Measurements from ENCODE around the gene RYK. TPM values are rescaled to one million over a fixed set of nuclear protein-coding genes. Genes with fewer than 3 reads are reported as not detected.

Gene RYK
- total RNA-seq, 4 donors from 2014 or later = 78.2 to 120 (median 96.5) TPM

GRCh38 chr3:134260987-134261386, 10.3 kb upstream of the RYK start:
- DNase-seq (ENCODE audit: extremely low spot score) = no peak
- WGBS = 30% methylated on average over 1 of the region's 1 CpG
- H3K9me3 ChIP-seq = no peaks in the 10 kb centered on the region
- intact Hi-C loops (cut with DNase I) = no loop called here
- no peak overlapping the region for H3K27ac ChIP-seq (replicated peaks in 1 of 4)
- H3K36me3 ChIP-seq = no peaks in the 10 kb centered on the region
- no peaks in the 10 kb centered on the region for H3K4me1 ChIP-seq
- H3K27me3 ChIP-seq = no peaks in the 10 kb centered on the region
- no peak for TF ChIP-seq EP300 (IDR thresholded peaks at IDR 0.05)
- no peak for TF ChIP-seq CTCF (IDR thresholded peaks at IDR 0.05)
- no peak for TF ChIP-seq POLR2AphosphoS5 (IDR thresholded peaks at IDR 0.05)
- TF ChIP-seq POLR2A (IDR thresholded peaks at IDR 0.05; ENCODE audit: low read depth) = no peak
- H3K4me3 ChIP-seq = no peak overlapping the region

- no peak for DNase-seq (ENCODE audit: extremely low spot score)
- intact Hi-C loops (cut with DNase I) = no loop called here
- no peaks in the 10 kb centered on the region for H3K4me1 ChIP-seq
- WGBS = 79% methylated on average over 4 of the region's 4 CpGs
- H3K4me3 ChIP-seq = no peak overlapping the region
- H3K27me3 ChIP-seq = no peaks in the 10 kb centered on the region
- TF ChIP-seq POLR2AphosphoS5 (IDR thresholded peaks at IDR 0.05) (no peak), EP300 (IDR thresholded peaks at IDR 0.05) (no peak), CTCF (IDR thresholded peaks at IDR 0.05) (no peak), POLR2A (IDR thresholded peaks at IDR 0.05; ENCODE audit: low read depth) (no peak)
- no peaks in the 10 kb centered on the region for H3K9me3 ChIP-seq
- H3K36me3 ChIP-seq = no peaks in the 10 kb centered on the region
- H3K27ac ChIP-seq (replicated peaks in 1 of 4) = no peak overlapping the region
Measured at GRCh38 chr3:134258761-134259347, 8.2 kb upstream of the RYK start.

- no peak overlapping the region for H3K4me3 ChIP-seq
Measured at GRCh38 chr3:134255404-134255803, 4.7 kb upstream of the RYK start.

DNA sequence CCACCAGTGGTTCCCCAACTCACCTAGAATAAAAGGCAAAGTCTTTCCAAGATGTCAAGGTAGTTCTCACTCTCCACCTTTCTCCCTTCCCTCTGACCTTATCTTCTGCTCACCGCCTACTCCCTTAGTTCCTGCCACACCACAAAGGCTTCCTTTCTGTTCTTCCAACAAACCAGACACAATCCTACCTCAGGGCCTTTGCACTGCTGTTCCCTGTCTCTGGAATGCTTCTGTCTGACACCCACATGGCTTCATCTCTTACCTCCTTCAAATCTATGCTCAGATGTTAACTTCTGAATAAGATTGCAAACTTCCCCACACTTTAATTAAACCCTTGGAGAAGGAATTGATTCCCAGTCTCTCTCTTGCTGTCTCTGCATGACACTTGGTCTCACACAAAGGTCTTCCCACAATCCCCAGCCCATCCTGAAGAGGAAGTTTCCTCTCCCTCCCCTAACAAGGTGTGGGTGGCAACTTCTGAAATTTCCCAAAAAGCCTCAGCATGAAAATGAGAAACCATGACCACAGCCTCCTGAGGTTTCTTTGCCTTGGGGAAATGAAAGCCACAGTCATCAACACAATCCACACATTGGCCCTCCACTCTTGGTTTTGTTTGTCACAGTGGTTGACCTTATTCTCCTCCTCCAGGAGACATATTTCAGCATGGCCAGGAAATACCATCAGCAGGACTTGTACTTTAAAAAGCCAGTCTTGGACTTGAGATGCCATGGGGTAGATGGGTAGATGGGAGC, 3.0 kb upstream of the RYK start:
- Histone ChIP-seq H3K4me1 (peaks cover 21 to 31% (median 28%) of the 10 kb centered on the region in 4 donors), H3K36me3 (no peaks in the 10 kb centered on the region), H3K27ac (replicated peaks in 1 of 4) (no peak overlapping the region), H3K27me3 (no peaks in the 10 kb centered on the region), H3K4me3 (no peak overlapping the region), H3K9me3 (no peaks in the 10 kb centered on the region)
- intact Hi-C loops (cut with DNase I) = loop anchor here (5.0 kb wide), 1 partner anchor 39 kb away; no protein-coding TSS in a partner anchor
- 93% methylated on average over 1 of the region's 1 CpG for WGBS
- DNase-seq (ENCODE audit: extremely low spot score) = no peak
- TF ChIP-seq POLR2A (IDR thresholded peaks at IDR 0.05; ENCODE audit: low read depth) (no peak), POLR2AphosphoS5 (IDR thresholded peaks at IDR 0.05) (no peak), EP300 (IDR thresholded peaks at IDR 0.05) (no peak), CTCF (IDR thresholded peaks at IDR 0.05) (no peak)

More at GRCh38 chr3:134255404-134255803, 4.7 kb upstream of the RYK start:
- peaks cover 10 to 19% (median 18%) of the 10 kb centered on the region in 4 donors for H3K4me1 ChIP-seq
- H3K36me3 ChIP-seq = no peaks in the 10 kb centered on the region
- no peaks in the 10 kb centered on the region for H3K27me3 ChIP-seq
- intact Hi-C loops (cut with DNase I) = no loop called here
- no peak for DNase-seq (ENCODE audit: extremely low spot score)
- no peak for TF ChIP-seq EP300 (IDR thresholded peaks at IDR 0.05)
- no peak for TF ChIP-seq POLR2A (IDR thresholded peaks at IDR 0.05; ENCODE audit: low read depth)
- TF ChIP-seq CTCF (IDR thresholded peaks at IDR 0.05) = no peak
- TF ChIP-seq POLR2AphosphoS5 (IDR thresholded peaks at IDR 0.05) = no peak
- no peaks in the 10 kb centered on the region for H3K9me3 ChIP-seq
- no peak overlapping the region for H3K27ac ChIP-seq (replicated peaks in 1 of 4)
